ENCODE results near the gene ALDH7A1.

- TF ChIP-seq, protein P1, sequence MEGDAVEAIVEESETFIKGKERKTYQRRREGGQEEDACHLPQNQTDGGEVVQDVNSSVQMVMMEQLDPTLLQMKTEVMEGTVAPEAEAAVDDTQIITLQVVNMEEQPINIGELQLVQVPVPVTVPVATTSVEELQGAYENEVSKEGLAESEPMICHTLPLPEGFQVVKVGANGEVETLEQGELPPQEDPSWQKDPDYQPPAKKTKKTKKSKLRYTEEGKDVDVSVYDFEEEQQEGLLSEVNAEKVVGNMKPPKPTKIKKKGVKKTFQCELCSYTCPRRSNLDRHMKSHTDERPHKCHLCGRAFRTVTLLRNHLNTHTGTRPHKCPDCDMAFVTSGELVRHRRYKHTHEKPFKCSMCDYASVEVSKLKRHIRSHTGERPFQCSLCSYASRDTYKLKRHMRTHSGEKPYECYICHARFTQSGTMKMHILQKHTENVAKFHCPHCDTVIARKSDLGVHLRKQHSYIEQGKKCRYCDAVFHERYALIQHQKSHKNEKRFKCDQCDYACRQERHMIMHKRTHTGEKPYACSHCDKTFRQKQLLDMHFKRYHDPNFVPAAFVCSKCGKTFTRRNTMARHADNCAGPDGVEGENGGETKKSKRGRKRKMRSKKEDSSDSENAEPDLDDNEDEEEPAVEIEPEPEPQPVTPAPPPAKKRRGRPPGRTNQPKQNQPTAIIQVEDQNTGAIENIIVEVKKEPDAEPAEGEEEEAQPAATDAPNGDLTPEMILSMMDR (IDR thresholded peaks at IDR 0.05), result no peak
- TF ChIP-seq POLR2A (IDR thresholded peaks at IDR 0.05), result no peak
- TF ChIP-seq EP300 (IDR thresholded peaks at IDR 0.05), result no peak
- TF ChIP-seq POLR2AphosphoS5 (IDR thresholded peaks at IDR 0.05), result no peak
Observed at GRCh38 chr5:126508251-126508961, 86.6 kb downstream of the ALDH7A1 start.
